Left kidney (tissue), 2 donors: ENCODE results near the gene PLA2G2D. TPM values are rescaled to one million over a fixed set of nuclear protein-coding genes. Genes with fewer than 3 reads are reported as not detected.
"Not testable (repeated sequence)": the region's sequence is repeated elsewhere in the genome, so short reads cannot be mapped to it uniquely, and the experiment has no call there.

Experiments
- DNase-seq: peaks from one replicate; pipeline ENCODE4 v3.0.0-alpha.2; 2013
- polyA plus RNA-seq: library from polyadenylated mRNA; unstranded; fragments of 120-200 nt; gene quantifications from one replicate; pipeline ENCODE4 v1.2.1, GENCODE V29; 2013; ENCODE audit not compliant: insufficient read length

PLA2G2D gene
- polyA plus RNA-seq, 1 donor = 0.08 TPM

GRCh38 chr1:20143318-20143717 is 24.0 kb upstream of the PLA2G2D start:
- DNase-seq = no peak

GRCh38 chr1:20142001-20142710 is 22.8 kb upstream of the PLA2G2D start:
- DNase-seq = no peak

- no peak for DNase-seq
Observed at GRCh38 chr1:20141466-20141865, 22.1 kb upstream of the PLA2G2D start.

GRCh38 chr1:20141001-20141400 is 21.7 kb upstream of the PLA2G2D start:
- DNase-seq = no peak

GRCh38 chr1:20139776-20140612 is 20.7 kb upstream of the PLA2G2D start:
- DNase-seq = no peak

GRCh38 chr1:20138961-20139550 is 19.7 kb upstream of the PLA2G2D start, which contains the start of gene PLA2G2F:
Gene PLA2G2F, plus strand, starts transcription at chr1:20139323. Its CDS starts 105 bp downstream, at chr1:20139428.
- no peak for DNase-seq

- DNase-seq = no peak
Observed at GRCh38 chr1:20138346-20138745, 19.0 kb upstream of the PLA2G2D start.

- no peak for DNase-seq
Observed at GRCh38 chr1:20137604-20138003, 18.3 kb upstream of the PLA2G2D start.

- DNase-seq = no peak
Observed at GRCh38 chr1:20137055-20137454, 17.7 kb upstream of the PLA2G2D start.

GRCh38 chr1:20136249-20136648 is 16.9 kb upstream of the PLA2G2D start:
- DNase-seq = no peak

- no peak for DNase-seq
Observed at GRCh38 chr1:20134995-20135394, 15.7 kb upstream of the PLA2G2D start.

GRCh38 chr1:20130518-20130917 is 11.2 kb upstream of the PLA2G2D start:
- not testable (repeated sequence) for DNase-seq

- no peak for DNase-seq
Observed at GRCh38 chr1:20126806-20127440, 7.6 kb upstream of the PLA2G2D start.

- no peak for DNase-seq
Observed at GRCh38 chr1:20126041-20126805, 6.9 kb upstream of the PLA2G2D start.

GRCh38 chr1:20125100-20125499 is 5.8 kb upstream of the PLA2G2D start:
- DNase-seq = no peak

- DNase-seq = no peak
Observed at GRCh38 chr1:20124456-20125057, 5.2 kb upstream of the PLA2G2D start.

GRCh38 chr1:20123722-20124455 is 4.6 kb upstream of the PLA2G2D start:
- no peak for DNase-seq

GRCh38 chr1:20120796-20121195 is 1.5 kb upstream of the PLA2G2D start:
- no peak for DNase-seq

GRCh38 chr1:20117236-20117635 is 2.1 kb downstream of the PLA2G2D start:
- no peak for DNase-seq

GRCh38 chr1:20115916-20116315 is 3.4 kb downstream of the PLA2G2D start:
- no peak for DNase-seq

- DNase-seq = no peak
Observed at GRCh38 chr1:20115479-20115878, 3.9 kb downstream of the PLA2G2D start.
